GM19397 (cell line): ENCODE data around the gene SDK2.

Source experiments
- ATAC-seq: cut with Tn5 transposase; IDR thresholded peaks from one replicate; pipeline ENCODE4 v1.9.1; 2021; ENCODE audit warnings: mild to moderate bottlenecking, moderate library complexity; ENCODE audit not compliant: unreplicated experiment

The SDK2 gene

GRCh38 chr17:73429440-73430164, 214.6 kb downstream of the SDK2 start:
- peak; percentile 84 for ATAC-seq

DNA sequence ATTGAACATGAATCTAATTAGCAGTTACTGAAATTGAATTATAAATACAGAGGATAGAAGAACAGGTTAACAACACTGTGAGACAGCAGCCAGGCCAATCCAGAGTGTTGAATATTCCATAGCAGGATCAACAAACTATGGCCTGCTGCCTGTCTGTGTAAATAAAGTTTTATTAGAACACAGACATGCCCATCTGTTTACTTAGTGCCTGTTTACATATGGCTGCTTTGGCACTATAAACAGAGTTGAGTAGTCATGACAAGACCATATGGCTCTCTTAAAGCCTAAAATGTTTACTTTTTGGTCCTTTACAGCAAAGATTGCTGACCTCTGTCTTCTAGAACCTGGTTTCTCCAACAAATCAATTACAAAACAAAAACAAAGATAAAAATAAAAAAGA, 217.0 kb downstream of the SDK2 start:
- no peak for ATAC-seq

GRCh38 chr17:73424571-73424970, 219.7 kb downstream of the SDK2 start:
- ATAC-seq: no peak

DNA sequence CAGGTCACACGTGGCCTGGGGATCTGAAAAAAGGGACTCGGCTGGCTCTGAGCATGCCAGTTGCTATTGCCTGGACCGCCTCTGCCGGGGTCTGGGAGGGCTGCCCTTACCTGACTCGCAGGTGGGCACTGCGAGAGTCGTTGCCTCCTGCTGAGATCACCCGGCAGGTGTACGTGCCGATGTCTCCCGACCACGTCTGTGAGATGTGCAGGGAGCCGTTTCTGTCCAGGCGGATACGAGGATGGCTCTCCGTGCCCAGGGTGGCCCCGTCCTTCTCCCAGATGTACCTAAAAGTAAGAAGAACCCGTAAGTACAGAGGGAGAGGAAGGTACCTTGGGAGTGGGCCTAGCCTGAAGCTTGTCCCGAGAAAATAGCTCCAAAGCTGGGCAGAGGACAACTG, 220.4 kb downstream of the SDK2 start:
- no peak for ATAC-seq

DNA sequence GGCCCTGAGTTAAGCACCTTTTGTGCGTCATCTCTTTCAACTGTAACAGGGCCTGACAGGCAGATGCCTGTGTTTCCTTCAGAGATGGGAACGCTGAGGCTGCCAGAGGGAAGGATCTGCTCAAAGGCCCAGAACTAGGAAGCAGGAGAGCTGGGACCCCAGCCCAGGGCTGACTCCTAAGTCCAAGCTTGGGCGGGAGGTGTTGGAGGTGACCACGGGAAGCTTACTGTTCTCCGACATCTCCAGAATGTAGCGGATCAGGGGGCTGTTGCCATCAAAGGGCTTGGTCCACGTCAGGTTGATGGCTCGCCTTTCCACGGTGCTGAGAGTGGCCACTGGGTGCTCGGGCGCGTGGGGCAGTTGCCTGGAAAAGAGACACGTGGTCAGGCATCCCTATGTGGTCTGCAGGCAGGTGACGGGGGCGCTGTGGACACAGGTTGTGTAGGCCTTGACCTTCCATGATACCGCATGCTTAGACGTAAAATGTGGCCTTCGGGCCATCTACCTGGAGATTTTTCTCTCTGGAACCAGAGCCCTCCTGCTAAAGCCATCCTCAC, 221.0 kb downstream of the SDK2 start:
- no peak for ATAC-seq

DNA sequence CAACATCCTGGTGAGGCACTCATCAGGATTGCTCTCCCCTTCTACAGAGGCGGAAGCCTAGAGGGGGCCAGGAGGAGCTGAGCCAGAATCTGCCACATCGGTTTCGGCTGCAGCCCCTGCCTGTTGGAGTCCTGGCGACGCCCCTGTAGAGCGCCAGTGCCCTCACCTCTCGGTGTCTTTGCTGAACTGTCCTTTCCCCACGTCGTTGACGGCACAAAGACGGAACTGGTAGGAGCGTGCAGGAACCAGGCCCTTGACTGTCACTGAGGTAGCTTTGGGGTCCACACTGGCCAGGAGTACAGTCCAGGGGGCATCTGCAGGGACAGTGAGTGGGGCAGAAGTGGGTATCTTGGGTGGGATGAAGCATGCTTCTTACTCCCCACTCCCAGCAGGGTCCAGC, 222.1 kb downstream of the SDK2 start:
- ATAC-seq: no peak

GRCh38 chr17:73420897-73421296, 223.3 kb downstream of the SDK2 start:
- ATAC-seq: no peak

GRCh38 chr17:73419881-73420280, 224.4 kb downstream of the SDK2 start:
- no peak for ATAC-seq

DNA sequence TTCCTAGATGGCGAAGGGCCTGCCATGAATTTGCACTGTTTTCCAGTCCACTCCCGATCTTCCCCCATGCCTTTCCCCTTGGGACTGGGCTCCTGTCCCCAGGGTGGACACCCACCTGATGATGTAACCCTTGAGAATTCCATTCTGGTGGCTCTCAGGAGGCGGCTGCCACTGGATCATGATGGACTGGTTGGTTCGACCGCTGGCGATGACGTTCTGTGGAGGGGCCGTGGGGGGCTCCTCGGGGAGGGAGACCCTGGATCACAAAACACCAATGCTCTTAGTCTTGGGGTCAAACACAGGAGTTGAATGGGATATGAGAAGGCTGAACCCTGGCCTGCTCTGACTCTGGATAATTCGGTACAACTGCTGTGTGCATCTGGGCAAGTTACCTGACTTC, 225.2 kb downstream of the SDK2 start:
- no peak for ATAC-seq

DNA sequence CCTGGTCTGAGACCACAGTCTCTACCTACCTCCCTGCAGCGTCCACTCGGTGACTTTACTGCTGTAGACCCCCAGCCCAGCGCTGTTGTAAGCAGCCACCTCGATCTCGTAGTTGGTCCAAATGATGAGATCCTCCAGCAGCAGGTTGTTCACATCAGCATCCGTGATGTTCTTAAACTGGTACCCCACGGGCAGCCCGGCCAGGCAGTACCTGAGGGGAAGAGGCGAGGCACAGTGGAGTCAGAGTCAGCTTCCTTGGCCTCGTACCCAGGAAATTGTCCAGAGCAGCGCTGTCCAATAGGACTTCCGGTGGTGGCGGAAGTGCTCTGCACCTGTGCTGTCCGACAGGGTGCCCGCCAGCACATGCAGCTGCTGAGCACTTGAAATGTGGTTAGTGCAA, 228.5 kb downstream of the SDK2 start:
- ATAC-seq: no peak

GRCh38 chr17:73414171-73414955, 229.9 kb downstream of the SDK2 start:
- ATAC-seq: no peak

DNA sequence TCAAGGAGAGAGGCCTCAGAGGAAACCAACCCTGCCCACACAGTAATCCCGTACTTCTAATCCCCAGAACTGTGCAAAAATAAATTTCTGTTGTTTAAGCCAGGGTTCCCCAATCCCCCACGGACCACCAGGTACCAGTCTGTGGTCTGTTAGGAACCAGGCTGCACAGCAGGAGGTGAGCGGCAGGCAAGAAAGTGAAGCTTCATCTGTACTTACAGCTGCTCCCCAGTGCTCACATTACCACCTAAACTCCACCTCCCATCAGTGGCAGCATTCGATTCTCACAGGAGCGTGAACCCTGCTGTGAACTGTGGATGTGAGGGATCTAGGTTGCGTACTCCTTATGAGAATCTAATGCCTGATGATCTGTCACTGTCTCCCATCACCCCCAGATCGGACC, 231.3 kb downstream of the SDK2 start:
- ATAC-seq: no peak

DNA sequence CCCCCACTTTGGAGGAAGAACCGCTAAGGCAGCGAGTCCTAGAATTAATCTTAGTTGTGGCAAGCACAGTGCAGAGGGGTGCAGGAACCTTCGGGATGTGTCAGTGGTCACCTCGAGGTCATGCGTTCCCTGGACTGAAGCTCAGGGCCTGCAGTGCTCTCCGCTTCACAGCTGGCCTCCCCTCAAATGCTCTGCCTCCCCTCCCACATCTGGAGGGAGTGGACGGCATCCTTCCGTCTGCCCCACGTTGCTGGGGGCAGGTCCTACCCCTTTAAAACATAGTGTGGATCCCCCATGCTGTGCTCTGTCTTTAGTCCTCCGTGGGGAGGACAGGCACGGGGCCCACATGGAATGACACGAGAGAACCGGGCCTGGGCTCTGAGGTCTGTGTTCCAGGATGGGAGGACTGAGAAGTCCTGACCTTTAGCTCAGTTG, 232.9 kb downstream of the SDK2 start:
- ATAC-seq: no peak

DNA sequence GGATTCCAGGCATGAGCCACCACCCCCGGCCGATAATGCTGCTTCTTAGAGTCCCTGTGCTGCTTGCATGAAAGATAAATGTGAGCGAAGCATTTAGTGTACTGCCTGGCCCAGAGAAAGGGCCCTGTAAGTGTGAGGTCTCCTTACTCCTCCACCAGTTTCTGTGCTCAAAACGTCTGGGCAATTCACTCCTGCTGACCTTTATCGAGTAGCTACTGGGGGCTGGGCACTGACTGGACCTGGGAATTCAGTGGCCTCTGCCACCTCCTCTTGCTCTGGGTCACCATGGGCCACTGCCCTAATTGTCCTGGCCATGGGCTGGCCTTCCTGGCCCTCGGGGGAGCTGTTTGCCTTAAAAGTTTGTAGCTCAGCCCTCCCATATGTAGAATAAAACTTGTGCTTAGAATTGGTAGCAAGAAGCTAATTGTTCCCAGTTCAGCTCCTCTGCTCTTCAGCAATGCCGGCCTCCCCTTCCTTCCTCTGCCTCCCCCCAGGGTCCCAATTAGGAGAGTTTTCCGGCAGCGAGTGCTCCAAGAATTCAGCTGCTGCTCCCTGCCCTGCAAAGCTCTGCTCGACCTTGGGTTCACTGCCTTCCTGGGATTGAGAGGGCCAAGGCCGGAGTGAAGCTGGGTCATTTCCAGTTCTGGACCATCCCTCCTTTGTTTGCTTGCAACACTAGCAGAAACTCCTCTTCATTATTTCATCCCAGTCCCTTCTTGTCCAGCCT, 233.5 kb downstream of the SDK2 start:
- ATAC-seq: no peak

DNA sequence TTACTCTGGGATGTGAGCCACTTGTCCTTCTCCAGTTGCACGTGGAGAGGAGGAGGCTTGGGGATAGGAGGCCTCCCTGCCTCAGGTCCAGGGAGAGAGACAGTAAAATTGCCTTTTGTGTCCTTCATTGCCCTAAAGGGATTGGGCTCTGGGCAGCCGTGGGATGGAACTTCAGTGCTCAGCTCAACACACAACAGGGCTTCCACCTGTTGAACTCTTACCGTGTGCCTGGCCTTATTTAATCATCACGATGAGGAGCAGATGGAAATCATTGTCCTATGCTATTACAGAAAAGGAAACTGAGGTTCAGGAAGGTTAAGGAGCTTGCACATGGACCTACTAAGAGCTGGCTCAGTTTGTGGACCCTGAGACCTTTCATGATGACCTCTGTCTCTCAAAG, 240.0 kb downstream of the SDK2 start:
- ATAC-seq: no peak

- ATAC-seq: no peak
Observed at GRCh38 chr17:73402466-73402865, 241.8 kb downstream of the SDK2 start.

DNA sequence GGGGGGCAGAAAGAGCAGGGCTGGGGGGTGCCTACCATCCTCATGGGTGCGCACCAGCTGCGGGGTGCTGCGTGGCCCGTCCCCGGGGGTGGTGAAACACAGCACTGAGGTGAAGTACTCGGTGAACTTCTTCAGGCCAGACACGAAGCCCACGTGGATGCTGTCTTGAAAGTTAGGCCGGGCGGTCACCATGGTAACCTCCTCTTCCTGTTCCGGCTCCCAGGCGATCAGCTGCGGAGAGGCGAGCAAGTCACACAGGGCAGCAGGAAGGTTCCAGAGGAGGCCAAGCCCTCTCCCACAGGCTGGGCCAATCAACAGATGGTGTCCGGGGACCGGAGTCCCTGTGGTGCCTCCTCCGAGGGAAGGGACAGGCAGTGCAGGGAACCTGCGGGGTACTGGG, 242.3 kb downstream of the SDK2 start:
- no peak for ATAC-seq

DNA sequence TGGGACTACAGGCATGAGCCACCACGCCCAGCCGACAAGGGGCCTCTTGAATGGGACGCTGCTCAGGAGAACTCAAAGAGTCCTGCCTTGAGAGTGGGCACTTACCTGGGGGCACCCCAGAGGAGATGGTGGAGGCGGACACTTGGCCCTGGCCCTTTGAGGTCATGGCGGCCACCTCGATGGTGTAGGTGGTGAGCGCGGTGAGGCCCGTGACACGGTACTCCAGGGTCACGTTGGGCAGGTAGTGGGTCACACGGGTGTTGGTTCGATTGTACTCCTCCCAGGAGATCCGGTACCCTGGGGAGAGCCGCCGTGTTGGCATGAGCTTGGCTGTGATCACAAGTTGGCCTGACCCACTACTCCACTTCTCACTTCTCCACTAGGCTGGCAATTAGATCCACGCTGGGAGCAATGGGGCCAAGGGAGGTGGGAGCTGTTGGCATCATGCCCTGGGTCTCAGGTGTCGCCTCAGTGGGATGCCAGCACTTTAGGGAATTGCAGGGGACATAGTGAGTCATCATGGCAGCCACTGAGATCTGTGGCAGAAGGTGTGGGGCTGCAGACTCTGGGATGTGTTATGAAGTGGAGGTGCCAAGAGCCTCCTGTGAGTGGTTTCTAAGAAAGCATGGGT, 243.2 kb downstream of the SDK2 start:
- ATAC-seq: no peak

DNA sequence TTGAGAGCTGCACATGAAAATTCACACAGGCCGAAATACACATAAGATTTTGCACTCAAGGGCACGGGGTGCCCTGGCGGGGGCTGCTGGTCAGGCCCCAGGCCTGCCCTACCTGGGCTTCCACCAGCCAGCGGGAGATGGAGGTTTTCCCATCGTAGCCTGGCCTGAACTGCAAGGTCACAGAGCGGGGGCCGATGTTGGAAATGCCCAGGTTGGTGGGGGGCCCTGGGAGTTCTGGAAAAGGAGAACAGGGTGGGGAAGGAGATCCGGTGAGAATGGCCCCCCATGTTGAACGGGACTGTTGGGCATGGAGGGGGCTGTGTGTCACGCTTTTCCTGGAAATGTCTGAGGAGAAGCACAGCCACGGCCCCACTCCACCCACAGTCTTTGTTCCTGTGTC, 245.2 kb downstream of the SDK2 start:
- no peak for ATAC-seq

- no peak for ATAC-seq
Observed at GRCh38 chr17:73397856-73398540, 246.2 kb downstream of the SDK2 start.
